HCT116 (cell line): ENCODE measurements around the gene RAB34. TPM values are rescaled to one million over a fixed set of nuclear protein-coding genes. Genes with fewer than 3 reads are reported as not detected.

ENCODE experiments used
- ATAC-seq: fragments of 200-7000 bp; cut with Tn5 transposase; 2 replicates; pipeline ENCODE4 v1.9.1; 2020; ENCODE audit warnings: mild to moderate bottlenecking, moderate library complexity
- BruUV-seq: library from RNA; stranded (reverse); fragments of 400-500 nt; replicated peaks from 2 replicates; lab custom pipeline; 2021; lab: Mats Ljungman, UMichigan
- CTCF ChIA-PET: fragments of 300-600 bp; sonication (Branson Sonifier 250); formaldehyde crosslinking; loops from one replicate; lab custom pipeline; 2021; ENCODE audit warnings: antibody characterized with exemption; lab: Charles Lee
- POLR2A ChIA-PET: fragments of 300-600, 350-600 bp; sonication (Branson Sonifier 250); formaldehyde crosslinking; loops from one replicate; lab custom pipeline; 2021; ENCODE audit warnings: antibody characterized with exemption; lab: Charles Lee
- RAD21 ChIA-PET, 2 experiments: fragments of 300-600 bp; sonication (Branson Sonifier 250); formaldehyde crosslinking; loops; one replicate each; lab custom pipeline; 2023; ENCODE audit warnings: low total read pairs in 2 of 2; ENCODE audit not compliant: uncharacterized antibody in 2 of 2, unreplicated experiment in 2 of 2, low non-redundant PET in 1 of 2; lab: Charles Lee
- DNase-seq: peaks from one replicate; pipeline ENCODE4 v3.0.0-alpha.2; 2010; ENCODE audit warnings: low read depth, low spot score
- H2AFZ ChIP-seq: fragments of 200-600 bp; shearing (Covaris generic), sonication (generic); 2 replicates; pipeline ENCODE4 v1.6.1; 2017; ENCODE audit warnings: low read depth, mixed run types, mixed read lengths, antibody characterized with exemption, low read length; ENCODE audit not compliant: poor library complexity, severe bottlenecking
- H3K27ac ChIP-seq: 2 replicates; pipeline ENCODE4 v1.5.1; 2012; ENCODE audit warnings: low read depth, low read length
- H3K27me3 ChIP-seq: fragments of 200-600 bp; sonication (generic); 2 replicates; pipeline ENCODE4 v1.6.1; 2016; ENCODE audit warnings: mixed run types, low read length, mixed read lengths; ENCODE audit not compliant: insufficient read depth
- H3K36me3 ChIP-seq, 2 experiments: fragments of 200-500 bp in 1 of 2; fragments of 200-600 bp in 1 of 2; sonication (Bioruptor generic) in 1 of 2; sonication (generic) in 1 of 2; 2 replicates each; pipeline versions ENCODE4 v1.5.1 to v1.6.1; 2014 to 2016; ENCODE audit warnings: low read length in 2 of 2, inconsistent platforms in 1 of 2, mixed read lengths in 1 of 2, mixed run types in 1 of 2; ENCODE audit not compliant: insufficient read depth in 2 of 2, control insufficient read depth in 1 of 2
- H3K4me1 ChIP-seq, 2 experiments: fragments of 200-600 bp in 1 of 2; sonication (generic) in 1 of 2; 2 replicates each; pipeline versions ENCODE4 v1.5.1 to v1.6.1; 2012 to 2017; ENCODE audit warnings: low read length in 2 of 2, inconsistent platforms in 1 of 2, mild to moderate bottlenecking in 1 of 2, mixed read lengths in 1 of 2, mixed run types in 1 of 2, moderate library complexity in 1 of 2; ENCODE audit not compliant: insufficient read depth in 2 of 2, control insufficient read depth in 1 of 2
- H3K4me2 ChIP-seq: fragments of 200-600 bp; sonication (generic); 2 replicates; pipeline ENCODE4 v1.6.1; 2017; ENCODE audit warnings: mixed run types, low read length, mixed read lengths
- H3K4me3 ChIP-seq, 2 experiments: fragments of 200-600 bp in 1 of 2; sonication (generic) in 1 of 2; replicated peaks in 1 of 2; 2 replicates each; pipeline ENCODE4 v1.5.1; 2011 to 2016; ENCODE audit warnings: low read length in 2 of 2, control low read depth in 1 of 2, low read depth in 1 of 2, mild to moderate bottlenecking in 1 of 2, mixed read lengths in 1 of 2, mixed run types in 1 of 2
- H3K79me2 ChIP-seq: fragments of 200-600 bp; sonication (generic); 2 replicates; pipeline ENCODE4 v1.6.1; 2017; ENCODE audit warnings: mild to moderate bottlenecking, mixed run types, low read length, moderate library complexity, mixed read lengths; ENCODE audit not compliant: insufficient read depth
- H3K9ac ChIP-seq: fragments of 200-600 bp; sonication (generic); 2 replicates; pipeline ENCODE4 v1.6.1; 2016; ENCODE audit warnings: low read length, mixed read lengths
- H3K9me2 ChIP-seq: fragments of 200-600 bp; sonication (generic), shearing (Covaris generic); 2 replicates; pipeline ENCODE4 v1.6.1; 2017; ENCODE audit warnings: mixed run types, mild to moderate bottlenecking, moderate library complexity; ENCODE audit not compliant: insufficient read depth
- H3K9me3 ChIP-seq, 2 experiments: fragments of 200-500 bp in 1 of 2; fragments of 200-600 bp in 1 of 2; sonication (Bioruptor generic) in 1 of 2; sonication (generic) in 1 of 2; 2 replicates each; pipeline ENCODE4 v1.6.1; 2014 to 2017; ENCODE audit warnings: low read length in 2 of 2, mixed read lengths in 2 of 2, inconsistent platforms in 1 of 2, low read depth in 1 of 2, mild to moderate bottlenecking in 1 of 2, mixed run types in 1 of 2, moderate library complexity in 1 of 2; ENCODE audit not compliant: control insufficient read depth in 1 of 2, insufficient read depth in 1 of 2
- H4K20me1 ChIP-seq: fragments of 200-600 bp; sonication (generic), shearing (Covaris generic); 2 replicates; pipeline ENCODE4 v1.6.1; 2017; ENCODE audit warnings: mixed run types, mild to moderate bottlenecking, moderate library complexity; ENCODE audit not compliant: insufficient read depth
- ATF3 ChIP-seq: IDR thresholded peaks from 2 replicates; pipeline ENCODE4 v1.6.1; 2012
- CBX3 ChIP-seq: IDR thresholded peaks from 2 replicates; pipeline ENCODE4 v1.6.1; 2012; ENCODE audit warnings: low read depth
- CEBPB ChIP-seq: IDR thresholded peaks from 2 replicates; pipeline ENCODE4 v1.6.1; 2012; ENCODE audit warnings: low read depth
- CTCF ChIP-seq, 3 experiments: fragments of 200-600 bp in 1 of 3; sonication (generic) in 1 of 3; IDR thresholded peaks in 2 of 3; conservative IDR thresholded peaks in 1 of 3; 2 replicates each; pipeline ENCODE4 v1.5.1; 2012 to 2017; ENCODE audit warnings: low read depth in 2 of 3, low read length in 2 of 3, antibody characterized with exemption in 1 of 3, borderline replicate concordance in 1 of 3, control low read depth in 1 of 3, mild to moderate bottlenecking in 1 of 3, mixed read lengths in 1 of 3, mixed run types in 1 of 3, moderate library complexity in 1 of 3; ENCODE audit not compliant: insufficient read depth in 1 of 3
- EGR1 ChIP-seq: IDR thresholded peaks from 2 replicates; pipeline ENCODE4 v1.6.1; 2012; ENCODE audit warnings: low read depth
- ELF1 ChIP-seq: IDR thresholded peaks from 2 replicates; pipeline ENCODE4 v1.6.1; 2012; ENCODE audit warnings: low read depth, borderline replicate concordance
- FOSL1 ChIP-seq: IDR thresholded peaks from 2 replicates; pipeline ENCODE4 v1.6.1; 2012; ENCODE audit warnings: low read depth
- JUND ChIP-seq: IDR thresholded peaks from 2 replicates; pipeline ENCODE4 v1.6.1; 2012
- POLR2A ChIP-seq: IDR thresholded peaks from 2 replicates; pipeline ENCODE4 v1.7.0; 2011; ENCODE audit warnings: borderline replicate concordance; ENCODE audit not compliant: insufficient read depth, insufficient read length; ENCODE audit errors: extremely low read depth
- POLR2AphosphoS5 ChIP-seq: IDR thresholded peaks from 2 replicates; pipeline ENCODE4 v1.6.1; 2011; ENCODE audit warnings: mild to moderate bottlenecking, low read depth, low read length, moderate library complexity
- RAD21 ChIP-seq: IDR thresholded peaks from 2 replicates; pipeline ENCODE4 v1.6.1; 2012; ENCODE audit warnings: low read depth, mild to moderate bottlenecking
- REST ChIP-seq: IDR thresholded peaks from 2 replicates; pipeline ENCODE4 v1.6.1; 2012; ENCODE audit warnings: low read depth
- SIN3A ChIP-seq: IDR thresholded peaks from 2 replicates; pipeline ENCODE4 v1.6.1; 2012; ENCODE audit warnings: low read depth
- SP1 ChIP-seq: IDR thresholded peaks from 2 replicates; pipeline ENCODE4 v1.6.1; 2012; ENCODE audit warnings: low read depth
- SRF ChIP-seq: IDR thresholded peaks from 2 replicates; pipeline ENCODE4 v1.6.1; 2012; ENCODE audit warnings: low read depth
- TCF7L2 ChIP-seq: IDR thresholded peaks from 2 replicates; pipeline ENCODE4 v1.7.0; 2011; ENCODE audit warnings: borderline replicate concordance, inconsistent platforms; ENCODE audit not compliant: insufficient read depth, insufficient read length; ENCODE audit errors: extremely low read depth
- YY1 ChIP-seq: IDR thresholded peaks from 2 replicates; pipeline ENCODE4 v1.6.1; 2011; ENCODE audit warnings: low read length, low read depth, moderate library complexity, mild to moderate bottlenecking; ENCODE audit not compliant: insufficient replicate concordance; ENCODE audit errors: extremely low read depth
- ZBTB33 ChIP-seq: IDR thresholded peaks from 2 replicates; pipeline ENCODE4 v1.6.1; 2011; ENCODE audit warnings: mild to moderate bottlenecking, low read length, moderate library complexity; ENCODE audit not compliant: insufficient replicate concordance; ENCODE audit errors: extremely low read depth
- ZFX ChIP-seq: fragments of 450-650 bp; IDR thresholded peaks from 2 replicates; pipeline ENCODE4 v1.6.1; 2017
- ZNF274 ChIP-seq: fragments of 200-500 bp; sonication (Bioruptor generic); IDR thresholded peaks from 2 replicates; pipeline ENCODE4 v1.6.1; 2014; ENCODE audit warnings: mild to moderate bottlenecking, low read depth, low read length, inconsistent platforms
- intact Hi-C: fragments of 100-400 bp; cut with micrococcal nuclease; formaldehyde crosslinking; loops from 2 replicates; pipeline ENCODE4 v1.10.0; 2022
- total RNA-seq: library from RNA; stranded (reverse); gene quantifications from one replicate; pipeline ENCODE4 v1.2.1, GENCODE V29; 2021; ENCODE audit not compliant: unreplicated experiment

The RAB34 gene
- total RNA-seq, 1 experiment from 2014 or later = 0.59 TPM

GRCh38 chr17:28707339-28707720, 10.3 kb downstream of the RAB34 start:
- H3K9ac ChIP-seq = no peak overlapping the region
- intact Hi-C loops = no loop called here
- POLR2A ChIA-PET = interaction anchor here (1.1 kb wide), 1 partner anchor 12 kb away, joined by 4 read pairs; the partner anchor contains the start of gene RPL23A
- no peak overlapping the region for H3K27ac ChIP-seq
- peaks cover 9 to 16% of the 10 kb centered on the region in 2 experiments for H3K4me1 ChIP-seq
- ATAC-seq = no peak
- no peaks in the 10 kb centered on the region for H4K20me1 ChIP-seq
- H3K9me3 ChIP-seq = no peaks in the 10 kb centered on the region
- no peak overlapping the region for H2AFZ ChIP-seq
- RAD21 ChIA-PET = no interaction called here
- CTCF ChIA-PET = no interaction called here
- H3K9me2 ChIP-seq = no peaks in the 10 kb centered on the region
- TF ChIP-seq YY1 = no peak
- TF ChIP-seq REST = no peak
- TF ChIP-seq CTCF (IDR thresholded peaks at IDR 0.05 in 2 of 3, conservative IDR thresholded peaks at IDR 0.05 in 1 of 3; ENCODE audit: borderline replicate concordance in 1 of 3, insufficient read depth in 1 of 3, low read depth in 2 of 3, low read length in 2 of 3) = no peak
- no peak for TF ChIP-seq POLR2A
- TF ChIP-seq CEBPB = no peak
- no peak for TF ChIP-seq POLR2AphosphoS5
- no peak for TF ChIP-seq RAD21
- TF ChIP-seq ZBTB33 = no peak
- TF ChIP-seq ZNF274 = no peak
- TF ChIP-seq SRF = no peak
- TF ChIP-seq SP1 = no peak
- TF ChIP-seq ATF3 = no peak
- no peak for TF ChIP-seq EGR1
- TF ChIP-seq FOSL1 = no peak
- TF ChIP-seq CBX3 = no peak
- TF ChIP-seq TCF7L2 = no peak
- TF ChIP-seq ELF1 = no peak
- TF ChIP-seq JUND = no peak
- TF ChIP-seq ZFX = no peak
- TF ChIP-seq SIN3A = no peak
- TF ChIP-seq, all 23 proteins: peak for 0
- no peaks in the 10 kb centered on the region for H3K79me2 ChIP-seq
- BruUV-seq = no TSS peak
- no peak for DNase-seq
- no peak overlapping the region for H3K4me2 ChIP-seq
- H3K27me3 ChIP-seq = no peaks in the 10 kb centered on the region
- H3K36me3 ChIP-seq = peaks cover 4 to 6% of the 10 kb centered on the region in 2 experiments; a peak in 3 of 4 replicates
- H3K4me3 ChIP-seq = no peak overlapping the region
